Body of pancreas (tissue), 4 donors: ENCODE results near the gene NAB1. TPM values are rescaled to one million over a fixed set of nuclear protein-coding genes. Genes with fewer than 3 reads are reported as not detected.

ENCODE experiments used
- ATAC-seq: fragments of 150-250 bp; one replicate; pipeline ENCODE4 v1.9.1; 2016
- DNase-seq, 4 donors: peaks; one replicate each; pipeline ENCODE4 v3.0.0-alpha.2; 2019
- H3K27ac ChIP-seq, 4 donors: fragments of 200-600 bp; sonication (generic); 1 replicate in 3 of 4; 2 replicates in 1 of 4; pipeline versions ENCODE4 v1.5.1 to v1.6.1; 2016 to 2019; ENCODE audit warnings: mild to moderate bottlenecking in 1 of 4, mixed read lengths in 1 of 4, moderate library complexity in 1 of 4
- H3K27me3 ChIP-seq, 2 donors: fragments of 200-600 bp; sonication (generic); one replicate each; pipeline ENCODE4 v1.6.0; 2016; ENCODE audit warnings: mild to moderate bottlenecking in 1 of 2
- H3K36me3 ChIP-seq, 2 donors: fragments of 200-600 bp; sonication (generic); replicated peaks in 1 of 2; 2 replicates each; pipeline ENCODE4 v1.5.1; 2016; ENCODE audit warnings: low read depth in 2 of 2; ENCODE audit not compliant: insufficient read depth in 1 of 2
- H3K4me1 ChIP-seq: fragments of 200-600 bp; sonication (generic); one replicate; pipeline ENCODE4 v1.6.0; 2016
- H3K4me3 ChIP-seq, 2 donors: fragments of 200-600 bp; sonication (generic); 1 replicate in 1 of 2; 2 replicates in 1 of 2; pipeline ENCODE4 v1.5.1; 2016 to 2019
- H3K9me3 ChIP-seq, 3 donors: fragments of 200-600 bp; sonication (generic); 1 replicate in 2 of 3; 2 replicates in 1 of 3; pipeline ENCODE4 v1.5.1; 2016
- CTCF ChIP-seq, 7 experiments: fragments of 450-650 bp in 4 of 7; fragments of 200-600 bp in 3 of 7; sonication (generic) in 3 of 7; IDR thresholded peaks; one replicate each; pipeline ENCODE4 v1.5.1; 2016 to 2019; ENCODE audit warnings: antibody characterized with exemption in 7 of 7
- POLR2A ChIP-seq, 3 donors: fragments of 450-650 bp; IDR thresholded peaks; one replicate each; pipeline ENCODE4 v1.6.1; 2016; ENCODE audit warnings: antibody characterized with exemption in 3 of 3, mild to moderate bottlenecking in 2 of 3
- WGBS, 2 donors: methylation state at CpG; one replicate each; pipeline ENCODE4 v1.1.5; 2017; 5-methylcytosine and 5-hydroxymethylcytosine counted together
- intact Hi-C: fragments of 100-400 bp; cut with DNase I; formaldehyde crosslinking; loops from one replicate; pipeline ENCODE4 v1.15.1; 2023
- total RNA-seq, 2 donors: library from RNA; depleted of rRNA; stranded (reverse); fragments of >200 nt; gene quantifications; one replicate each; pipeline ENCODE4 v1.1.0, GENCODE V29; 2016

The NAB1 gene
- total RNA-seq, 2 donors from 2014 or later, result 19.8 to 30.1 TPM

GRCh38 chr2:190618030-190618429, 30.9 kb upstream of the NAB1 start:
- ATAC-seq, result no peak
- TF ChIP-seq POLR2A (IDR thresholded peaks at IDR 0.05), result no peak
- no peak for TF ChIP-seq CTCF (IDR thresholded peaks at IDR 0.05)
- intact Hi-C loops, result no loop called here
- WGBS, 2 donors, result 56 to 60% methylated on average over 3 of the region's 3 CpGs
- Histone ChIP-seq H3K4me3 (no peak overlapping the region), H3K4me1 (no peaks in the 10 kb centered on the region), H3K9me3 (no peaks in the 10 kb centered on the region), H3K36me3 (no peaks in the 10 kb centered on the region), H3K27ac (no peak overlapping the region), H3K27me3 (no peaks in the 10 kb centered on the region)
- no peak for DNase-seq

- DNase-seq (no peak), ATAC-seq (no peak)
- intact Hi-C loops, result no loop called here
- H3K4me1 ChIP-seq, result no peaks in the 10 kb centered on the region
- H3K27ac ChIP-seq, result no peak overlapping the region
- no peaks in the 10 kb centered on the region for H3K9me3 ChIP-seq
- no peak overlapping the region for H3K4me3 ChIP-seq
- TF ChIP-seq POLR2A (IDR thresholded peaks at IDR 0.05) (no peak), CTCF (IDR thresholded peaks at IDR 0.05) (no peak)
- H3K36me3 ChIP-seq, result no peaks in the 10 kb centered on the region
- H3K27me3 ChIP-seq, result no peaks in the 10 kb centered on the region
These were observed 23.2 kb upstream of the NAB1 start for GRCh38 chr2:190625691-190626090.

DNA sequence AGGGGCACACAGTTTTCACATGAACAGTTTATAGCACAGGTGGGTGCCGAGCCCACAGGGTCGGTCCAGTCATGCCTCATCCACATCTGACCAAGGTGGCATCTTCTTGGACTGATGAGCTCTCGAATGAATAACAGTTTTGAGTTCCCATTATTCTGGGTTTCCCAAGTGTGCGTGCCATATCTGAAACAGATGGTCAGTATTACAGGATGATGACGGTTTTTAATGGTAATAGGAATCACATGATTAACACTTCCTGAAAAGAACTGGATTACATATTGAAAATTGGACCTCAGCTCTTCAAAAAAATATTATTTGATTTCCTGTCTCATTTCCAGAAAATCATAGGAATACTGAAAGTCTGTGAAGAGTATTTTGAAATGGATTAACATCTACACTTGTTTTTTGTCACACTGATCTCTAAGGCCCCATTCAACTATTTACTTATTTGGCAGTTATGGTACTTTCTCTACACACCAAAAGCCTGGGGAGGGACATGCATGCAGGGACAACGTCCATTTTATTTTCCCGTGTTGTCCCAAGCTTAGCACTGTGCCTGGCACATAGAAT, 22.2 kb upstream of the NAB1 start:
- H3K9me3 ChIP-seq, result no peaks in the 10 kb centered on the region
- no peak for TF ChIP-seq CTCF (IDR thresholded peaks at IDR 0.05)
- no peak for TF ChIP-seq POLR2A (IDR thresholded peaks at IDR 0.05)
- intact Hi-C loops, result no loop called here
- no peaks in the 10 kb centered on the region for H3K27me3 ChIP-seq
- no peak for ATAC-seq
- DNase-seq, result no peak
- H3K4me3 ChIP-seq, result no peak overlapping the region
- no peaks in the 10 kb centered on the region for H3K36me3 ChIP-seq
- no peaks in the 10 kb centered on the region for H3K4me1 ChIP-seq
- H3K27ac ChIP-seq, result no peak overlapping the region
- 73 to 82% methylated on average over 7 of the region's 7 CpGs for WGBS, 2 donors

DNA sequence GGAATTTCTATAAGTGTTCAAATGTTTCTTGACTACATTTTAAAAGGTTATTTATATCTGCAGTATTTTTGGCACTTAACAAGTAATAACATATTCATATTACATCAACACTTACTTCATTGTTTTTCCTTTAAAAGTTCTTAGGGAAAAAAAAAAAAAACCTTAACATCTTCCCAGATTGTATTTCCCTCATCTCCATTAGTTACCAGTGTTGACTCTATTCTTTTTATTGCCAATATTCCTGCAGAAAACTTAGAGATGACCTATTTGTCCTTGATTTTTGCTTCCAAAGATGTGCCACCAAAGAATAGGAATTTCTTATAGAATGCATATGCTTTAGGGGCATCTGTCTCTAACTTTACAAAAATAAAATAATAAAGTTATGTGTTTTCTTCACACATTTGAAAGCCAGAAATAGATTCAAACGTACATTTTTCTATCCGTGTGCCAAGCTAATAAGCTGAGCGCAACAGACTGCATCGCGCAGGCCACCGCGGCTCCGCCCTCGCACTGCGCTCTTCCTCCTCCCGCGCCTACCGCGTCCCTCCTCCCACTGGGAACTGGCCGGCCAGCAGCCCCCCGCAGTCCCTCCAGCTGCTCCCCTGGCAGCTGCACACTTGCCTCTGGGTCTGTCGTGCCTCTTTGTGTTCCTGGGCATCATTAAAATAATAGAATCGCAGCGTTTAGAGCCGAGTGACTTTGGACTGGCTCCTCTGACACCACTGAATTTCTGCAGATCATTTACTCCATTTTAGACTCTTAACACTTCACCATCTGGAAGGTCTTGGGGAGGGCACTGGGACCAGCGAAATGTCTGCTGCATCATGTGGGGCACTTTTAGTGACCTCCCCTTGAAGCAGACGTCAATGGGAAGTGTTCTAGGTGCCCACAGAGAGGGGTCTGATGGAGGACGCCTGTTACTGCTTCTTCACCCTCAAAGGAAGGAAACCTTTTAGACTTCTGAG, 21.2 kb upstream of the NAB1 start:
- 8 to 10% methylated on average over 23 of the region's 23 CpGs for WGBS, 2 donors
- no peaks in the 10 kb centered on the region for H3K27me3 ChIP-seq
- H3K4me1 ChIP-seq, result no peaks in the 10 kb centered on the region
- intact Hi-C loops, result no loop called here
- ATAC-seq (peak; percentile 64), DNase-seq (peak in 3 of 4 donors; percentile 14 to 25 (median 14))
- H3K9me3 ChIP-seq, result no peaks in the 10 kb centered on the region
- peak overlapping the region in 1 of 4 donors; percentile 22 for H3K27ac ChIP-seq
- TF ChIP-seq CTCF (IDR thresholded peaks at IDR 0.05) (no peak), POLR2A (IDR thresholded peaks at IDR 0.05) (no peak)
- H3K4me3 ChIP-seq, result no peak overlapping the region
- no peaks in the 10 kb centered on the region for H3K36me3 ChIP-seq
